PC-9 (cell line): Measurements from ENCODE around the gene KIF26B. TPM values are rescaled to one million over a fixed set of nuclear protein-coding genes. Genes with fewer than 3 reads are reported as not detected.

ENCODE experiments used
- BruUV-seq: library from RNA; stranded (reverse); fragments of 400-500 nt; replicated peaks from 2 replicates; lab custom pipeline; 2021; lab: Mats Ljungman, UMichigan
- CTCF ChIA-PET: fragments of 300-600 bp; sonication (Branson Sonifier 250); formaldehyde crosslinking; loops from one replicate; lab custom pipeline; 2022; ENCODE audit warnings: antibody characterized with exemption; lab: Charles Lee
- POLR2A ChIA-PET: fragments of 300-600 bp; sonication (Branson Sonifier 250); formaldehyde crosslinking; loops from one replicate; lab custom pipeline; 2022; ENCODE audit warnings: antibody characterized with exemption; ENCODE audit not compliant: unreplicated experiment; lab: Charles Lee
- DNase-seq, 2 experiments: peaks; one replicate each; pipeline versions ENCODE4 v3.0.0 to v3.0.0-alpha.2; 2015 to 2022; ENCODE audit warnings: mixed read lengths in 1 of 2
- H2AFZ ChIP-seq: fragments of 200-600 bp; sonication (generic); 2 replicates; pipeline ENCODE4 v1.8.1; 2017; ENCODE audit warnings: antibody characterized with exemption
- H3F3A ChIP-seq: fragments of 200-600 bp; sonication (generic); 2 replicates; pipeline ENCODE4 v1.8.1; 2017; ENCODE audit warnings: antibody characterized with exemption, mild to moderate bottlenecking, low read depth; ENCODE audit not compliant: insufficient read depth
- H3K27ac ChIP-seq: fragments of 200-600 bp; sonication (generic); 2 replicates; pipeline ENCODE4 v1.6.1; 2016; ENCODE audit warnings: mixed run types
- H3K27me3 ChIP-seq: fragments of 200-600 bp; sonication (generic); 2 replicates; pipeline ENCODE4 v1.6.1; 2016; ENCODE audit warnings: low read depth, mixed run types; ENCODE audit not compliant: insufficient read depth
- H3K36me3 ChIP-seq: fragments of 200-600 bp; sonication (generic); 2 replicates; pipeline ENCODE4 v1.6.1; 2016; ENCODE audit warnings: low read depth, mixed run types
- H3K4me1 ChIP-seq: fragments of 200-600 bp; sonication (generic); replicated peaks from 2 replicates; pipeline ENCODE4 v1.6.1; 2016; ENCODE audit warnings: mixed run types; ENCODE audit not compliant: insufficient read depth
- H3K4me2 ChIP-seq: fragments of 200-600 bp; sonication (generic); 2 replicates; pipeline ENCODE4 v1.6.1; 2017; ENCODE audit warnings: mixed run types
- H3K4me3 ChIP-seq: fragments of 200-600 bp; sonication (generic); 2 replicates; pipeline ENCODE4 v1.6.1; 2016; ENCODE audit warnings: mixed run types
- H3K79me2 ChIP-seq: fragments of 200-600 bp; sonication (generic); 2 replicates; pipeline ENCODE4 v1.6.1; 2017; ENCODE audit warnings: low read depth, mixed run types
- H3K9me2 ChIP-seq: fragments of 200-600 bp; sonication (generic); 2 replicates; pipeline ENCODE4 v1.8.1; 2017; ENCODE audit warnings: mild to moderate bottlenecking; ENCODE audit not compliant: insufficient read depth
- H3K9me3 ChIP-seq: fragments of 200-600 bp; sonication (generic); 2 replicates; pipeline ENCODE4 v1.8.1; 2016; ENCODE audit warnings: low read depth; ENCODE audit not compliant: insufficient read depth
- H4K20me1 ChIP-seq: fragments of 200-600 bp; sonication (generic); 2 replicates; pipeline ENCODE4 v1.8.1; 2017; ENCODE audit not compliant: insufficient read depth
- EZH2 ChIP-seq: fragments of 200-600 bp; sonication (generic); IDR thresholded peaks from 2 replicates; pipeline ENCODE4 v1.8.0; 2017; ENCODE audit warnings: antibody characterized with exemption, low read depth
- intact Hi-C: fragments of 100-400 bp; cut with micrococcal nuclease; formaldehyde crosslinking; loops from one replicate; pipeline ENCODE4 v1.10.0; 2022; ENCODE audit not compliant: unreplicated experiment
- total RNA-seq: library from RNA; stranded (reverse); gene quantifications from 2 replicates; pipeline ENCODE4 v1.2.3, GENCODE V29; 2021
- TF ChIP-seq, protein P1 (sequence below): fragments of 200-600 bp; sonication (generic); conservative IDR thresholded peaks from 2 replicates; pipeline ENCODE4 v1.6.1; 2017; ENCODE audit warnings: mixed run types, antibody characterized with exemption, mild to moderate bottlenecking, moderate library complexity

KIF26B gene
- total RNA-seq, 1 experiment from 2014 or later, result 0.11 TPM

DNA sequence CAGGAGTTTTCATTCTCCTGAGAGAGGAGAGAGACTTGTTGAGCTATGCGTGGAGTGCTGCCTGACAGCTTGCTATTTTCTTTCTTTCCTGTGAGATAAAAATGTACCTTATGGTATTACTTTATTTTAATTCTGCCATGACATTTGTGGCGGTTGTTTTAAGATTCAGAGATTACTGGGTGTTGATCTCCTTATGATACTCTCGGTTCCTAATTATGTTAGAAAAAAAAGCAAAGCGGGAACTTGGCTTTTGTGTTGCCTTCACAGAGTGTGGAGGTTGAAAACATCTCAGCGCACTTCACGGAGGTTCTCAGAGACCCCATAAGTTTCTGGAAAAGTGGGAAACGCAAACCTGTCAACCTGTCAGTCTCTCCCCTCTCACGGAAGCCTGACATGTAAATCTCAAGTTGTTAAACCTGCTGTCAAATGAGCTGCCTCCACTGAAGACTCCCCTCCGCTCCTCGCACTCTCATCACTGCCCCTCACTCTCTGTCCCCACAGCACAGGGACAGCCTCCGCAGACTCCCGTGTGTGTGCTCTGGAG is 405.6 kb downstream of the KIF26B start:
- no TSS peak for BruUV-seq
- CTCF ChIA-PET, result no interaction called here
- no peaks in the 10 kb centered on the region for H3K36me3 ChIP-seq
- H3K4me1 ChIP-seq, result no peaks in the 10 kb centered on the region
- DNase-seq, result no peak
- intact Hi-C loops, result no loop called here
- H2AFZ ChIP-seq, result no peak overlapping the region
- no peaks in the 10 kb centered on the region for H4K20me1 ChIP-seq
- no peaks in the 10 kb centered on the region for H3K9me2 ChIP-seq
- POLR2A ChIA-PET, result no interaction called here
- no peaks in the 10 kb centered on the region for H3K79me2 ChIP-seq
- H3K4me3 ChIP-seq, result no peak overlapping the region
- TF ChIP-seq EZH2, result no peak
- TF ChIP-seq, protein P1, sequence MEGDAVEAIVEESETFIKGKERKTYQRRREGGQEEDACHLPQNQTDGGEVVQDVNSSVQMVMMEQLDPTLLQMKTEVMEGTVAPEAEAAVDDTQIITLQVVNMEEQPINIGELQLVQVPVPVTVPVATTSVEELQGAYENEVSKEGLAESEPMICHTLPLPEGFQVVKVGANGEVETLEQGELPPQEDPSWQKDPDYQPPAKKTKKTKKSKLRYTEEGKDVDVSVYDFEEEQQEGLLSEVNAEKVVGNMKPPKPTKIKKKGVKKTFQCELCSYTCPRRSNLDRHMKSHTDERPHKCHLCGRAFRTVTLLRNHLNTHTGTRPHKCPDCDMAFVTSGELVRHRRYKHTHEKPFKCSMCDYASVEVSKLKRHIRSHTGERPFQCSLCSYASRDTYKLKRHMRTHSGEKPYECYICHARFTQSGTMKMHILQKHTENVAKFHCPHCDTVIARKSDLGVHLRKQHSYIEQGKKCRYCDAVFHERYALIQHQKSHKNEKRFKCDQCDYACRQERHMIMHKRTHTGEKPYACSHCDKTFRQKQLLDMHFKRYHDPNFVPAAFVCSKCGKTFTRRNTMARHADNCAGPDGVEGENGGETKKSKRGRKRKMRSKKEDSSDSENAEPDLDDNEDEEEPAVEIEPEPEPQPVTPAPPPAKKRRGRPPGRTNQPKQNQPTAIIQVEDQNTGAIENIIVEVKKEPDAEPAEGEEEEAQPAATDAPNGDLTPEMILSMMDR, result no peak
- H3F3A ChIP-seq, result no peaks in the 10 kb centered on the region
- H3K27ac ChIP-seq, result no peak overlapping the region
- H3K27me3 ChIP-seq, result peaks cover 100% of the 10 kb centered on the region
- no peak overlapping the region for H3K4me2 ChIP-seq
- no peaks in the 10 kb centered on the region for H3K9me3 ChIP-seq

DNA sequence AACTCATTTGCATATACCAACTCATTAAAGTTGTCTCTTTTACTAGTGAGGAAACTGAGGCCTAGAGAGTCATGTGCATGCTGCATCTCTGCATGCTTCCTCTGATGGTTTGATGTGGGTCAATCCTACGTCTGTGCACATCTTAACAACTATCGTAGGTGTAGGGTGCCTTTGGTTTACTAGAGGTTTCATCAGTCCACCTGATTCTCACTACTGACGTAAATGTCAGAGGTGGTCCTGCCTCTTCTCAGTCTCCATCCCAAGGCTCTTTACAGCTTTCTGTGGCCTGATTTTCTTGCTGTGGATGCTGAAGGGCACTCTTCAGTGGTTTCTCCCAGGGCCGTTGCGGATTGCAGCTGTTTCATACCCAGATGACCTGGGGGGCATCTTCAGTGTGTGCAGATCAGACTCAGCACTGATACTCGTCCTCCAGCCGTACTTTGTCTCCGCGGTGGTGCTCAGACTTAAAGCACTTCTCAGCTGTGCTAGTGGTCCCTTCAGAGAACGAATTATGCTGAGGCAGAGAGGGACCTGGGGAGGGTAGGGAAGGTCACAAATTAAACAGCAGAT is 407.0 kb downstream of the KIF26B start:
- ChIA-PET POLR2A (no interaction called here), CTCF (no interaction called here)
- no peaks in the 10 kb centered on the region for H3K79me2 ChIP-seq
- TF ChIP-seq EZH2, result no peak
- TF ChIP-seq, protein P1, result no peak
- H3K27me3 ChIP-seq, result peaks cover 97% of the 10 kb centered on the region
- H3K4me1 ChIP-seq, result no peaks in the 10 kb centered on the region
- no peak for DNase-seq
- H3F3A ChIP-seq, result no peaks in the 10 kb centered on the region
- H3K4me2 ChIP-seq, result no peak overlapping the region
- no TSS peak for BruUV-seq
- no peak overlapping the region for H3K4me3 ChIP-seq
- no peak overlapping the region for H2AFZ ChIP-seq
- no peaks in the 10 kb centered on the region for H4K20me1 ChIP-seq
- no peak overlapping the region for H3K27ac ChIP-seq
- H3K36me3 ChIP-seq, result no peaks in the 10 kb centered on the region
- H3K9me3 ChIP-seq, result no peaks in the 10 kb centered on the region
- intact Hi-C loops, result no loop called here
- no peaks in the 10 kb centered on the region for H3K9me2 ChIP-seq

DNA sequence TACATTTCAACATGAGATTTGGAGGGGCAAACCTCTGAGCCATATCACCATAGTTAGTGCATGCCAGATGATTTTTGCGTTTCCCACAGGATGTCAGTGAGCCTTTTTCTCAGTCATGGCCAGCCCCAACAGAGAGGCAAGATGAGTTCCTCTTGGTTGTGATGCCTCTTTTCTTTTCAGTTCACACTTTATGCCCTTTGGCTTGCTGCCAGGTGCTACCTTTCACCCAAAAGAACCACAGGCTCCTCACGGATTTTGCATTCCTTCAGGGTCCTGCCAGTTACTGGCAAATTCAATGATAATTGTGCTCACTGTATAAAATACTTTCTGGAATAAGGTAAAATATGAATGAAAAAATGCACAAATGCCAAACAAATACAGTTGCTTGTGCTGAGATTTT is 411.3 kb downstream of the KIF26B start:
- Histone ChIP-seq H3F3A (no peaks in the 10 kb centered on the region), H3K9me2 (no peaks in the 10 kb centered on the region), H3K4me3 (no peak overlapping the region), H3K27ac (no peak overlapping the region), H3K79me2 (no peaks in the 10 kb centered on the region), H3K36me3 (no peaks in the 10 kb centered on the region), H3K4me1 (no peaks in the 10 kb centered on the region), H4K20me1 (no peaks in the 10 kb centered on the region; the same call in 1 of the 2 replicates), H3K27me3 (peaks cover 78% of the 10 kb centered on the region), H3K9me3 (no peaks in the 10 kb centered on the region), H3K4me2 (no peak overlapping the region), H2AFZ (no peak overlapping the region)
- ChIA-PET CTCF (no interaction called here), POLR2A (no interaction called here)
- no peak for DNase-seq
- TF ChIP-seq, protein P1, result no peak
- no peak for TF ChIP-seq EZH2
- BruUV-seq, result no TSS peak
- intact Hi-C loops, result no loop called here
